CD14-positive monocyte (primary cell): ENCODE measurements around the gene TM7SF3. TPM values are rescaled to one million over a fixed set of nuclear protein-coding genes. Genes with fewer than 3 reads are reported as not detected.
A peak's percentile ranks its signal among the peaks of the same experiment; 100 is the strongest.

ENCODE experiments used
- DNase-seq, 3 donors: peaks; one replicate each; pipeline ENCODE4 v3.0.0-alpha.2; 2011 to 2022
- H2AFZ ChIP-seq: 2 replicates; pipeline ENCODE4 v1.6.0; 2012; ENCODE audit warnings: mild to moderate bottlenecking, low read depth, low read length, inconsistent platforms; ENCODE audit not compliant: insufficient read depth, poor library complexity, severe bottlenecking
- H3K27ac ChIP-seq, 2 donors: 1 replicate in 1 of 2; 2 replicates in 1 of 2; pipeline ENCODE4 v1.5.1; 2012 to 2013; ENCODE audit warnings: low read length in 2 of 2, control low read depth in 1 of 2, inconsistent platforms in 1 of 2, low read depth in 1 of 2, mild to moderate bottlenecking in 1 of 2
- H3K27me3 ChIP-seq, 2 donors: one replicate each; pipeline versions ENCODE4 v1.6.0 to v1.6.1; 2011 to 2013; ENCODE audit warnings: low read length in 2 of 2; ENCODE audit not compliant: control insufficient read depth in 2 of 2, insufficient read depth in 2 of 2
- H3K36me3 ChIP-seq, 2 donors: replicated peaks in 1 of 2; 1 replicate in 1 of 2; 2 replicates in 1 of 2; pipeline versions ENCODE4 v1.5.1 to v1.6.1; 2012 to 2013; ENCODE audit warnings: low read length in 2 of 2, control low read depth in 1 of 2, inconsistent platforms in 1 of 2, mild to moderate bottlenecking in 1 of 2; ENCODE audit not compliant: insufficient read depth in 2 of 2, control insufficient read depth in 1 of 2
- H3K4me1 ChIP-seq, 2 donors: 1 replicate in 1 of 2; 2 replicates in 1 of 2; pipeline versions ENCODE4 v1.5.1 to v1.6.1; 2012 to 2013; ENCODE audit warnings: low read length in 2 of 2, control low read depth in 1 of 2, inconsistent platforms in 1 of 2, mild to moderate bottlenecking in 1 of 2, moderate library complexity in 1 of 2; ENCODE audit not compliant: insufficient read depth in 2 of 2, control insufficient read depth in 1 of 2
- H3K4me2 ChIP-seq: replicated peaks from 2 replicates; pipeline ENCODE3; 2012; ENCODE audit warnings: low read length, moderate library complexity, mild to moderate bottlenecking; ENCODE audit not compliant: poor library complexity, severe bottlenecking; ENCODE audit errors: extremely low read depth
- H3K4me3 ChIP-seq, 3 experiments: fragments of 200-600 bp in 1 of 3; sonication (generic) in 1 of 3; replicated peaks in 1 of 3; 1 replicate in 2 of 3; 2 replicates in 1 of 3; pipeline ENCODE4 v1.5.1; 2011 to 2013; ENCODE audit warnings: low read length in 3 of 3, mild to moderate bottlenecking in 3 of 3, control low read depth in 2 of 3, low read depth in 2 of 3, inconsistent platforms in 1 of 3, moderate library complexity in 1 of 3
- H3K79me2 ChIP-seq: 2 replicates; pipeline ENCODE4 v1.6.0; 2012; ENCODE audit warnings: mild to moderate bottlenecking, control low read depth, inconsistent platforms, low read length, moderate library complexity; ENCODE audit not compliant: insufficient read depth
- H3K9ac ChIP-seq: 2 replicates; pipeline ENCODE4 v1.6.0; 2017; ENCODE audit warnings: low read length, mild to moderate bottlenecking; ENCODE audit not compliant: insufficient read depth, poor library complexity, severe bottlenecking
- H3K9me3 ChIP-seq, 2 donors: replicated peaks in 1 of 2; 1 replicate in 1 of 2; 2 replicates in 1 of 2; pipeline versions ENCODE4 v1.5.1 to v1.6.1; 2012 to 2013; ENCODE audit warnings: low read length in 2 of 2, control low read depth in 1 of 2; ENCODE audit not compliant: control insufficient read depth in 1 of 2, insufficient read depth in 1 of 2
- H4K20me1 ChIP-seq: 2 replicates; pipeline ENCODE4 v1.6.0; 2012; ENCODE audit warnings: mild to moderate bottlenecking, low read length, control low read depth, moderate library complexity; ENCODE audit not compliant: insufficient read depth
- H3K27ac Mint-ChIP-seq, 7 donors: one replicate each; pipeline ENCODE4 v1.8.0; 2020; ENCODE audit warnings: mild to moderate bottlenecking in 7 of 7, mixed read lengths in 7 of 7, moderate library complexity in 6 of 7, inconsistent platforms in 2 of 7
- H3K27me3 Mint-ChIP-seq, 3 donors: one replicate each; pipeline ENCODE4 v1.8.0; 2021 to 2022; ENCODE audit warnings: low read depth in 3 of 3, mild to moderate bottlenecking in 3 of 3, mixed read lengths in 3 of 3, moderate library complexity in 3 of 3, inconsistent platforms in 1 of 3
- H3K36me3 Mint-ChIP-seq, 2 donors: one replicate each; pipeline ENCODE4 v1.8.0; 2020; ENCODE audit warnings: mixed read lengths in 2 of 2, inconsistent platforms in 1 of 2, mild to moderate bottlenecking in 1 of 2
- H3K4me1 Mint-ChIP-seq: one replicate; pipeline ENCODE4 v1.8.0; 2020; ENCODE audit warnings: mild to moderate bottlenecking, mixed read lengths
- H3K4me3 Mint-ChIP-seq, 2 donors: one replicate each; pipeline ENCODE4 v1.8.0; 2020; ENCODE audit warnings: mild to moderate bottlenecking in 2 of 2, mixed read lengths in 2 of 2, moderate library complexity in 1 of 2
- H3K9me3 Mint-ChIP-seq, 7 donors: one replicate each; pipeline ENCODE4 v1.8.0; 2020 to 2022; ENCODE audit warnings: mixed read lengths in 7 of 7, mild to moderate bottlenecking in 6 of 7, moderate library complexity in 6 of 7, inconsistent platforms in 2 of 7
- WGBS: methylation state at CpG from one replicate; pipeline ENCODE4 v1.1.5; 2013; ENCODE audit warnings: missing lambda C conversion rate; ENCODE audit not compliant: insufficient coverage; 5-methylcytosine and 5-hydroxymethylcytosine counted together
- intact Hi-C, 2 donors: fragments of 100-400 bp; cut with micrococcal nuclease; formaldehyde crosslinking; loops; one replicate each; pipeline versions ENCODE4 v1.15.0 to v1.15.1; 2023
- polyA plus RNA-seq, 3 donors: library from polyadenylated mRNA; depleted of rRNA in 1 of 3; unstranded in 2 of 3; stranded (reverse) in 1 of 3; fragments of 300-500 nt in 2 of 3; fragments of >200 nt in 1 of 3; fragmentation: Illumina TruSeq in 2 of 3; gene quantifications; 1 replicate in 2 of 3; 2 replicates in 1 of 3; pipeline ENCODE4 v1.2.3, GENCODE V29; 2012 to 2021
- TF ChIP-seq, protein P1 (sequence below): fragments of 200-600 bp; IDR thresholded peaks from one replicate; pipeline ENCODE4 v1.8.0; 2022; ENCODE audit warnings: antibody characterized with exemption, mild to moderate bottlenecking

The TM7SF3 gene
- polyA plus RNA-seq, 3 donors = 36.3 to 85.9 (median 71.7) TPM

DNA sequence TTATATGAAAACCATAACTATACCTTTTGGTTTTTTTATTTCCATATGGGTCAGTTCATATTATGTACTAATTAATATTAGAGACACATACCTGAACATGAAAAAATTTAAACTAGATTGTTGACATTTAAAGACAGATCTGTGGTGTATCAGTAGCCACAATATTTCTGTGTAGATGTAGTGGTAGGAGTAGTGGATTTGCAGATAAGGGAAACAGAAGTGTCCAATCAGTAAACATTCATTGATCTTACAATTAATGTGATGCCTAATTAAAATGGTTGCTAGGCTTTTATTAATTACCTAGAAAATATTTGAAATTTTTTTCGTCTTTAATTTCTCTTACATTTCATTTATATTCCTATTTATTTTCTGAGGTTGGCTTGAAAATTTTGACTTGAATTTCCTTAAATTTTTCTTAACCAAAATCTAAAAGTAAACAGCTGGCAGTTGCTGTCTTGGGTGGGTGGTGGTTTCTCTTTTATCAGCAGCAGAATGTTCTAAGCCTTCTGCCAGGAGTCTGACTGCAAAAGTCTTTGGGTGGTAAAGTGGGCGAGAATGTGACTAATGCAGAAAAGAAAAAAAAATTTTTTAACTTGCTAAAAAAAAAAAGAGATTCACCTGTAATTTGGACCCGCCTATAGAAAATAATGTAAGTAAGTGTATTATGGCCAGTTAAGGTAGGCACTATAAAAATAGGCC is 73.5 kb downstream of the TM7SF3 start:
- peak overlapping the region in 1 of 3 experiments; percentile 15 for H3K4me3 ChIP-seq
- no peaks in the 10 kb centered on the region for H3K27me3 ChIP-seq
- intact Hi-C loops = no loop called here
- peaks cover 35 to 55% of the 10 kb centered on the region in 2 donors for H3K4me1 ChIP-seq
- no peak overlapping the region for H3K9ac ChIP-seq
- Mint-ChIP-seq H3K4me3 (peak overlapping the region in 1 of 2 donors; percentile 27), H3K27ac (peak overlapping the region in 5 of 7 donors; percentile 32 to 76 (median 43)), H3K4me1 (peaks cover 62% of the 10 kb centered on the region), H3K27me3 (peaks cover 0 to 2% (median 0%) of the 10 kb centered on the region in 3 donors), H3K9me3 (peaks cover 0 to 3% (median 0%) of the 10 kb centered on the region in 7 donors), H3K36me3 (peaks cover 0 to 5% of the 10 kb centered on the region in 2 donors)
- WGBS = no CpG with 5 or more reads among the region's 3 CpGs
- no peaks in the 10 kb centered on the region for H3K36me3 ChIP-seq
- no peak overlapping the region for H2AFZ ChIP-seq
- H4K20me1 ChIP-seq = peaks cover 58% of the 10 kb centered on the region
- TF ChIP-seq, protein P1, sequence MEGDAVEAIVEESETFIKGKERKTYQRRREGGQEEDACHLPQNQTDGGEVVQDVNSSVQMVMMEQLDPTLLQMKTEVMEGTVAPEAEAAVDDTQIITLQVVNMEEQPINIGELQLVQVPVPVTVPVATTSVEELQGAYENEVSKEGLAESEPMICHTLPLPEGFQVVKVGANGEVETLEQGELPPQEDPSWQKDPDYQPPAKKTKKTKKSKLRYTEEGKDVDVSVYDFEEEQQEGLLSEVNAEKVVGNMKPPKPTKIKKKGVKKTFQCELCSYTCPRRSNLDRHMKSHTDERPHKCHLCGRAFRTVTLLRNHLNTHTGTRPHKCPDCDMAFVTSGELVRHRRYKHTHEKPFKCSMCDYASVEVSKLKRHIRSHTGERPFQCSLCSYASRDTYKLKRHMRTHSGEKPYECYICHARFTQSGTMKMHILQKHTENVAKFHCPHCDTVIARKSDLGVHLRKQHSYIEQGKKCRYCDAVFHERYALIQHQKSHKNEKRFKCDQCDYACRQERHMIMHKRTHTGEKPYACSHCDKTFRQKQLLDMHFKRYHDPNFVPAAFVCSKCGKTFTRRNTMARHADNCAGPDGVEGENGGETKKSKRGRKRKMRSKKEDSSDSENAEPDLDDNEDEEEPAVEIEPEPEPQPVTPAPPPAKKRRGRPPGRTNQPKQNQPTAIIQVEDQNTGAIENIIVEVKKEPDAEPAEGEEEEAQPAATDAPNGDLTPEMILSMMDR = no peak
- peak overlapping the region; percentile 89 for H3K4me2 ChIP-seq
- H3K27ac ChIP-seq = peak overlapping the region in 1 of 2 donors; percentile 29
- peaks cover 99% of the 10 kb centered on the region for H3K79me2 ChIP-seq
- H3K9me3 ChIP-seq = no peaks in the 10 kb centered on the region
- DNase-seq = no peak

DNA sequence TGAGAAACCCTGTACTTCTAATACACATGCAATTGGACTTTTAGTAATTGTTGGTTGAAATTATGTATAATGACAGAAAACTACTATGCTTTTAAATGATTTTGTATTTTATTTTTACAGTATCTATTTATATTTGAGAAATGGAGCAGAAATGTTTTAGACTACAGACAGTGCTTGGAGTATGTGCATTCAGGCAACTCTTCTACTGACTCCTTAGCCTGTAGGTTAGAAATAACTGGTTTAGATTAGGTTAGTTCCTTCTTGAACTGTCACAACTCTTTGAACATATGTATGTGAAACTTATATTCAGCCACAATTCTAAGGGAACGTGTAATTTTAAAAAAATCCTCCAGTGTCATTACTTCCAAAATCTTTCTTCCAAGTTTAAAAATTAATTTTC is 74.2 kb downstream of the TM7SF3 start:
- Mint-ChIP-seq H3K4me3 (peak overlapping the region; percentile 96 to 98), H3K9me3 (peaks cover 0 to 3% (median 0%) of the 10 kb centered on the region in 7 donors), H3K36me3 (peaks cover under 1 to 5% of the 10 kb centered on the region in 2 donors), H3K27me3 (peaks cover 0 to 2% (median 0%) of the 10 kb centered on the region in 3 donors), H3K4me1 (peaks cover 65% of the 10 kb centered on the region), H3K27ac (peak overlapping the region in 2 of 7 donors; percentile 25 to 37)
- peaks cover 99% of the 10 kb centered on the region for H3K79me2 ChIP-seq
- no peaks in the 10 kb centered on the region for H3K9me3 ChIP-seq
- H3K27me3 ChIP-seq = no peaks in the 10 kb centered on the region
- DNase-seq = no peak
- peak overlapping the region; percentile 95 for H3K9ac ChIP-seq
- no peak overlapping the region for H3K27ac ChIP-seq
- H2AFZ ChIP-seq = no peak overlapping the region
- H4K20me1 ChIP-seq = peaks cover 51% of the 10 kb centered on the region
- WGBS = no CpG with 5 or more reads among the region's 1 CpG
- H3K4me1 ChIP-seq = peaks cover 39 to 58% of the 10 kb centered on the region in 2 donors
- TF ChIP-seq, protein P1 = no peak
- intact Hi-C loops = loop anchor here (2.0 to 5.0 kb wide), 4 partner anchors 13 to 108 kb away; partner anchors contain the start of genes TM7SF3 (in 2 of the 2) and ITPR2 (in 1 of the 2)
- peak overlapping the region; percentile 89 for H3K4me2 ChIP-seq
- H3K4me3 ChIP-seq = peak overlapping the region in 2 of 3 experiments; percentile 80 to 90
- no peaks in the 10 kb centered on the region for H3K36me3 ChIP-seq
